GM12875 (cell line): Measurements from ENCODE around the gene TNNI2.

ENCODE experiments used
- H3K4me3 ChIP-seq: one replicate; pipeline ENCODE4 v1.5.1; 2011; ENCODE audit warnings: low read depth, low read length, control low read depth
- CTCF ChIP-seq: IDR thresholded peaks from 2 replicates; pipeline ENCODE4 v1.5.1; 2011; ENCODE audit warnings: low read depth, mild to moderate bottlenecking, control low read depth, inconsistent platforms, low read length, moderate library complexity, borderline replicate concordance; ENCODE audit not compliant: insufficient read depth

TNNI2 gene

GRCh38 chr11:1888347-1888753, 49.6 kb downstream of the TNNI2 start:
- no peak overlapping the region for H3K4me3 ChIP-seq
- no peak for TF ChIP-seq CTCF

GRCh38 chr11:1888811-1889210, 50.0 kb downstream of the TNNI2 start:
- H3K4me3 ChIP-seq = no peak overlapping the region
- TF ChIP-seq CTCF = no peak

- no peak for TF ChIP-seq CTCF
- H3K4me3 ChIP-seq = no peak overlapping the region
Measured at GRCh38 chr11:1889224-1889930, 50.6 kb downstream of the TNNI2 start.

- no peak for TF ChIP-seq CTCF
- H3K4me3 ChIP-seq = no peak overlapping the region
Measured at GRCh38 chr11:1889941-1890855, 51.4 kb downstream of the TNNI2 start.
